Anterior cingulate cortex (tissue), 58 donors: ENCODE data around the gene ALDH1A1.

Experiments
- DNase-seq, 58 donors: peaks; one replicate each; lab custom pipeline; 2025; lab: John Stamatoyannopoulos, UW

Gene ALDH1A1

GRCh38 chr9:72898784-72899733 lies 53.8 kb downstream of the ALDH1A1 start:
- DNase-seq, result no peak

- DNase-seq, result no peak
These were observed 54.5 kb downstream of the ALDH1A1 start for GRCh38 chr9:72898360-72898759.

DNA sequence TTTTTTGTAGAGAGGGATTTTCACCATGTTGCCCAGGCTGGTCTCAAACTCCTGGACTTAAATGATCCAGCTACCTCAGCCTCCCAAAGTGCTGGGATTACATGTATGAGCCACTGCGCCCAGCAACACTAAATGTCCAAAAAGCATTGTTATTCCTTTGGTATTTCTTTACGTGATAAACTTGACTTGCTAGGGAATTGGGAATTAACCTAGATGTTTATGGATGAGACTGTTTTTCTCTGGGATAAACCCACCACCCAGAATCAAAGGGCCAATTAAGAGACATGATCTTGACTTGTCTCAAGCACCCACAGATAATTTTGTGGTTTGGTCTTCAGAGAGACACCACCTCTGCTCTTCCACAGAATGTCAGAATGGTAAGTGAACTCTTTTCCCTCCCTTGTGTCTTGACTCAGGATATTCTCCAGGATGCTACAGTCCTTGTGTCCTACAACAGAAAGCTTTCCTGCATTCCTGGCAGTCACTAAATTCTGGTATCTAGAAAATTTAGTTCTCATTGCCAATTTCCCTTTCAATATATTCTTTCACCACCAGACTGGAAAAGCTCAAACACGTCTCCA lies 55.7 kb downstream of the ALDH1A1 start:
- DNase-seq, result no peak

DNA sequence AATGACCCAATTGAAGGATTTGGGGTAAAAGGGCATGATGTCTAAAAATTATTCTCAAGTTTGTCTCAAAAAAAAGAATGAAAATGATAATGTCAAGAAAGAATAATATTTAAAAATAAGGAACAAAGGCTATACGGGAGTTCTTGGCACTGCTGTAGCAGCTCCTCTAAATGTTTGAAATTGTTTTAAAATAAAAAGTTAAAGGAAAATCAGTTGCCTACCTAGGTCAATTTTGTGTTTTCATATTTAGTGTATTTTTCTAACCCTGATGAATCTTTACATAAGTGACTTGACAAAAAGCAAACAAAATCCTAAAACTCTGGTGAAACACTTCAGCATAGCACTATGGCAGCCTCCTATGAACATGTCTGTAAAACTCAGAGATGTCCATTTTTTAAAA lies 56.4 kb downstream of the ALDH1A1 start:
- no peak for DNase-seq

DNA sequence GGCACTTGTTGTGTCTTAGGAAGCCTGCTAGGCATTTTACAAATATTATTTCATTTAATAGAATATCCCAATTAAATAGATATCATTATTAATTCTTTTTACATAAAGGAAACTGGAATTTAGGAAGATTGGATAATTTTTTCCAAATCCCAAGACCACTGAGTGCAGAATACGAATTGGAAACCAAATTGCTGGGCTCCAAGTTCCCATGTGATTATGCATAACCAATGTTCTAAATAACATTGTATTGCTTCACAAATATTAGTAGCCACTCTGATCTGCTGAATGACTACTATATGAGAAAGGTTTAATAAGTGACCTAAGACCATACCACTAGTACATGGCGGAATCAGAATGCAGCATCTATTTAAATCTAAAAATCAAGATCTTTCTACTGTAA lies 57.7 kb downstream of the ALDH1A1 start:
- no peak for DNase-seq

DNA sequence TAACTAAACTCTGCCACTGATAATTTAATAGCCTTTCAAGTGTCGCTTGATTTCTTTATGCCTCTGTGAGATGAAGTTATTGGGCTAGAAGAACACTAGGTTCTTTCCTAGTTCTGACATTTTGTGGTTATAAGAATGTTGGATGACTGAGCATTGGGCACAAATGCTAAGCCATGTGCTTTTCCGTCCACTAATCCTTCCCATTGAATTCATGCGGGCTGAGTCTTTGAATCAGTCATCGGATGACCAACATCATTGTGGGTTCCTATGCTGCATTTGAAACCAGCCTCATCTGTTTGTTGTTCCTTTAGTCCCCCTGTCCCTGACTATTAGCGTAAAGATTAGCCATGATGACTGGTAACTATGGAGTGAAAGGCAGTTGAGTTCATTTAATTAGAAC lies 58.5 kb downstream of the ALDH1A1 start:
- DNase-seq, result no peak

DNA sequence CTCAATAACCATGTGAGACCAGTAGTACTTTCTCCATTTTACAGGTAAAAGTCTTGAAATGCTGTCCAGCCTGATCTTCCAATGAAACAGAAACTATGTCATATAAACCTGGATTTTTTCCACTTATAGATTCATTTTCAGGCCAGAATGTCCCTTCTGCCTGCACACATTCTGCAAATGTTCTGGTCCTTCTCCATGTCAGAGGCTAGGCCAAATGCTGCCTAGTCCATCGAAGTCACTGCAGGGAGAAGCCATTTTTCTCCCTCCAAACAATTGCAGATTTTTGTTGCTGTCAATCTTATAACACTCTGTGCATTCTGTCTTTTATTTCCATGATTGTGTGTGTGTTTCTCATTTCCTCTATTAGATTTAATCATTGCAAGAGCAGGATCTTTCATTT lies 59.4 kb downstream of the ALDH1A1 start:
- no peak for DNase-seq

DNA sequence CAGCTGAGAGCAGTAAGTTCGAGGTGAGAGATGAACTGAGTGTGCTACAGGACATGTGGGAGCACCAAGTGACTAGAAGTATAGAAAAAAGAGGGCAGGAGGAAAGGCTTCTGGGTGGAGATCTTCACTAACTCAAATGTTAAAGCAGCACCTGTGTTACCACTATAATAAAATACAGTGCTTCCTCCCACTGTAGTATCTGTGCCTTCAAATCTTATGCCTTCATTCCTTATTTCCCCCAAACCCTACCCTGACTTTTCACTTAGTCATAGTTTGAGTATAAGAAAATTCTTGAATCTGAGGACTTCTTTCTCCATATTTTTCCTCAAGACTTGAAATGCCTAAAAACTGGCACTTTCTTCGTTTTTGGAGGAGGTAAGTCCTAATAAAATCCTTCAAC lies 61.8 kb downstream of the ALDH1A1 start:
- no peak for DNase-seq

DNA sequence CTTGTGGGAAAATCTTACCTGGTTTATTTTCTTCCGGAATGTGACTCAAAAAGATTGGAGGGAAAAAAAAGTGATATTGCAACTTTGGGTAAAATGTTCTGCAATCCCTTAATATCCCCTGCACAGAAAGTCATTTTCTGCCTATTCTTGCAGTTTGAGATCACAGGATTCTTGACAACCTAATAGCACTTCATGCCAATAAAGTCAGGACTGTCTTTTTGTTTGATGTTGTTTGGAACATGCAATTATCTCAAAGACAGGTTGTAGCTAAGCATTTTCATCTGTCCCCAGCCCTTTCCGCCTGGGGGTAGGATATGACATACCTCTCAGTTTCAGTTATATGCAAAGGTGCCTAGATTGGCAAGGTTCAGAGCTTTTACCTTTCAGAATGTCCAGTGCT lies 63.9 kb downstream of the ALDH1A1 start:
- DNase-seq, result no peak

DNA sequence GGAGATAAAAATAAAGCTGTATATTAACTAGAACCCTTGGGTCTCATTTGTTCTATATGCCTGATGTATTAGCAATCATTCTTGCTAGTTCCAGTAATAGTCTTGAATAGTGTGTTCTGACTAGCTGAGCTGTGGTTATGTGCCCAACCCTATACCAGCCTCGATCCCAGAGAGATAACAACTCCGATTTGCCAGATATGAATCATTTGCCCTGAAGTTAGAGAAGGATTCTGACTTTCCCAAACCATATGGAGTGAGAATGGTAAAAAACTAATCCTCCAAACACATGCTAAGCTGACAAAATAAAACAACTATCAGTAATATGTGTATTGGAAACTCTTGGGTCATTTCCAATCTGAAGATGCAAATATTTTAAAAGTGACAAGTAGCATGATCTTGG lies 64.8 kb downstream of the ALDH1A1 start:
- DNase-seq, result no peak

- no peak for DNase-seq
These were observed 66.5 kb downstream of the ALDH1A1 start for GRCh38 chr9:72886386-72886785.

GRCh38 chr9:72884508-72884907 lies 68.3 kb downstream of the ALDH1A1 start:
- no peak for DNase-seq

- DNase-seq, result no peak
These were observed 69.0 kb downstream of the ALDH1A1 start for GRCh38 chr9:72883875-72884274.

GRCh38 chr9:72882117-72882775 lies 70.6 kb downstream of the ALDH1A1 start:
- DNase-seq, result peak in 6 of 58 donors; percentile 1 to 6 (median 2)

DNA sequence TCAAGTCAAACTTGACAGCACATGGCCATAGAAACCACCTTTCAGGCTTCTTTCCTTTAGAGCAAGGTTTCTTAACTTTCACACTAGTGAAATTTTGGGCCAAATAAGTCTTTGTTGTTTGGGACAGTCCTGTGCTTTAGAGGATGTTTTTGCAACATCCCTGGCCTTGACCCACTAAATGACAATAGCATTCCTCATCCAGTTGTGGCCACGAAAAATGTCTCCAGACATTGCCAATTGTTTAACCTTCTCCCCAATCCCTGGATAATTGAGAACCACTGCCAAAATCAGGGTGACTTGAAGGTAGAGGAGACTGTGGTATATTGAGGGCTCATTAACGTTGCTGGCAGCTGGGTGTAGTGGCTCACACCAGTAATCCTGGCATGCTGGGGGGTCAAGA lies 72.0 kb downstream of the ALDH1A1 start:
- no peak for DNase-seq

DNA sequence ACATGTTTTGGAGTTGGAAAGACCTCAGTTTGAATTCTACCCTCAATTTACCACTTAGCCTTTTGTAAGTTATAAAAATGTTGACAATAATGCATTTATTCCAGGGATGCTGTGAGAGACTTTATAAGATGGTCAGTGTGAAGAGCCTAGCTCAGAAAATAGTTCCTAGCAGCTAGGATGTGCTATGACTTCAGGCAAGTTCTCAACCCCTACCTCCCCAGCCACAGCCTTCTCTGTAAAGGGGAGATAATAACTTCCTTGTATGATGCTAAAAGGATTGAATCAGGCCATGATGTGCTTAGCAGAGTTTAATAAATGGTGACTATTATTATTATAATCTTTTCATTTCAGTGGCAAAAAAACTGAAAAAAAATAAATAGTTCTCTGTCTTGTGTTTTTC lies 77.6 kb downstream of the ALDH1A1 start:
- DNase-seq, result no peak

DNA sequence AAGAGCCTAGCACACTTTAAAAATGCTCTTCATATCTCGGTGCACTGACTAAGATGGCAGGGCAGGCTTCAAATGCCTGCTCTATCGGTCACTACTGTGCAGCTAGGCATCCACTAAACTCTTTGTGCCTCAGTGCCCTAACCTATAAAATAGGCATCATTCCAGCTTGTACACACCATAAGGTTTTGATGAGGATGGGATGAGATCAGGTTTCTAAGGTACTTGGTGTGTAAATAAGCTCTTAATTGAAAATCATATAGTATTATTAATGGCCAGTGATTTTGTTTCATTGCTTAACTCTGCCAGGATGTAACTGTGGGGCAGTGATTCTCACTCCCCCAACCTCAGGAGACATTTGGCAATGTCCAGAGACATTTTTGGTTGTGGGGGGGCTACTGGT lies 78.5 kb downstream of the ALDH1A1 start:
- no peak for DNase-seq

GRCh38 chr9:72873456-72873855 lies 79.4 kb downstream of the ALDH1A1 start:
- DNase-seq, result no peak

DNA sequence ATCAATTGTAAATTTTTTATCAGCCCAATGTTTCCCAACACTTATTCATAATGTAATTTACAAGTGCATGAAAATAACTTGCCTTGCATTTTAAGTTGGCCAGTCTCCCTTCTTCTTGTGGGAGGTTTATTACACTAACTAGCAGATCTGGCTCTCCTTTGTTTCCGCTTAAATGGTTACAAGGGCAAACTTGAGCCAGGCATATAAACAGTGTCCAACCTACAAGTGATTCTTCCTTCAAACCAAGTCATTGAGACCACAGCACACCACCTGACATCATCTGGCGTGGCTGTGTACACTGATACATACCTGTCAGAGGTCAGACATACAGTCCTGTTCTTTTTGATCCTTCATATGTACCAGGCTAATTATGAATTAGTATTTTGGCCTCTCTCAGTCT lies 80.1 kb downstream of the ALDH1A1 start:
- no peak for DNase-seq

DNA sequence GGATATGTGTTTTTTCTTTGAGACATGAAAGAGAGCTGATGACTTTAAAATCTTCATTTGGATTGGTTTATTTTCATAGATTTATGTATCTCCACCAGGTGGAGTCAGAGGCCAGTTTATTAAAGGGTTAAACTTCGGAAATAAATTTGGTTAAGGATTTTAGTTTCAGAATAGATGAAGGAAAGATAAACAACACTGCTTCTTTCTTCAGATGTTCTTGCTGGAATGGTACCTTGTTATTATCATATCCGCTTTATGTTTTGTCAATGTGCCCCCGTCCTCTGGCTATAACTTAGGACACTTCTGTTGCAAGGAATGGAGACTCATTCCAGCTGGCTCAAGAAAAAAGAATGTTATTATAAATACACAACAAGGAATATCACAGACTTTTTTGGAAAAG lies 81.2 kb downstream of the ALDH1A1 start:
- no peak for DNase-seq

- DNase-seq, result no peak
These were observed 88.5 kb downstream of the ALDH1A1 start for GRCh38 chr9:72864327-72864726.
